NCI-H1694 treated with DMSO at 0.1 percent for 48 hours (cell line): Measurements from ENCODE around the gene HBE1.
"Not testable (repeated sequence)": the region's sequence is repeated elsewhere in the genome, so short reads cannot be mapped to it uniquely, and the experiment has no call there.

Experiments
- DNase-seq: peaks from one replicate; lab custom pipeline; 2025; lab: John Stamatoyannopoulos, UW

The HBE1 gene

GRCh38 chr11:5269715-5270147 lies at the start of gene HBE1:
Gene HBE1, minus strand, starts transcription at chr11:5269945. Its CDS starts 55 bp downstream, at chr11:5269890.
- DNase-seq: no peak

GRCh38 chr11:5317292-5317691 lies 47.5 kb upstream of the HBE1 start:
- DNase-seq: no peak

GRCh38 chr11:5313326-5314023 lies 43.7 kb upstream of the HBE1 start:
- not testable (repeated sequence) for DNase-seq

GRCh38 chr11:5310423-5310822 lies 40.7 kb upstream of the HBE1 start:
- no peak for DNase-seq

GRCh38 chr11:5307256-5308019 lies 37.7 kb upstream of the HBE1 start:
- DNase-seq: no peak

- DNase-seq: no peak
These were observed 34.3 kb upstream of the HBE1 start for GRCh38 chr11:5304046-5304445.

- no peak for DNase-seq
These were observed 33.9 kb upstream of the HBE1 start for GRCh38 chr11:5303626-5304025.

GRCh38 chr11:5301846-5302245 lies 32.1 kb upstream of the HBE1 start, which contains the start of gene OR51B4:
Gene OR51B4, minus strand, starts transcription at chr11:5301946. Its CDS starts 0 bp downstream, at chr11:5301946.
- no peak for DNase-seq

- DNase-seq: no peak
These were observed 30.5 kb upstream of the HBE1 start for GRCh38 chr11:5300251-5300650.

GRCh38 chr11:5298451-5298850 lies 28.7 kb upstream of the HBE1 start:
- DNase-seq: no peak

GRCh38 chr11:5297721-5298323 lies 28.1 kb upstream of the HBE1 start:
- no peak for DNase-seq

- not testable (repeated sequence) for DNase-seq
These were observed 24.7 kb upstream of the HBE1 start for GRCh38 chr11:5294342-5294995.

- DNase-seq: no peak
These were observed 23.3 kb upstream of the HBE1 start for GRCh38 chr11:5293028-5293427.

GRCh38 chr11:5291207-5291838 lies 21.6 kb upstream of the HBE1 start:
- no peak for DNase-seq

- DNase-seq: no peak
These were observed 20.4 kb upstream of the HBE1 start for GRCh38 chr11:5290106-5290505.

GRCh38 chr11:5289696-5290095 lies 20.0 kb upstream of the HBE1 start:
- no peak for DNase-seq

- no peak for DNase-seq
These were observed 19.3 kb upstream of the HBE1 start for GRCh38 chr11:5288906-5289550.

GRCh38 chr11:5288108-5288905 lies 18.6 kb upstream of the HBE1 start:
- no peak for DNase-seq

- DNase-seq: no peak
These were observed 17.2 kb upstream of the HBE1 start for GRCh38 chr11:5286901-5287300.

- no peak for DNase-seq
These were observed 16.6 kb upstream of the HBE1 start for GRCh38 chr11:5286351-5286750.
